Measurements from ENCODE around the gene RNF213. TPM values are rescaled to one million over a fixed set of nuclear protein-coding genes. Genes with fewer than 3 reads are reported as not detected.

The RNF213 gene
- polyA plus RNA-seq, result 10 to 100 TPM; 19.6 to 45.5 (median 24.7) TPM

GRCh38 chr17:80260791-80261158 is at the start of gene RNF213:
TSS of gene RNF213 (plus strand) at chr17:80260852. CDS start at chr17:80263682, 2,830 bp downstream.
- peak within 1 kb of the TSS; percentile 72 for H3K27ac ChIP-seq (ENCODE audit: low read depth, low read length)
- 0 to 1% (median 1%) methylated on average over 25 to 51 of the region's 54 CpGs for WGBS, 3 donors

GRCh38 chr17:80212109-80212508 is 48.5 kb upstream of the RNF213 start:
- WGBS, 3 donors, result 93% methylated on average over 22 of the region's 22 CpGs
- H3K27ac ChIP-seq (ENCODE audit: low read depth, low read length), result no peak overlapping the region

- WGBS, 3 donors, result 91 to 93% (median 91%) methylated on average over 12 of the region's 12 CpGs
- no peak overlapping the region for H3K27ac ChIP-seq (ENCODE audit: low read depth, low read length)
Observed at GRCh38 chr17:80212511-80212910, 48.1 kb upstream of the RNF213 start.

- H3K27ac ChIP-seq (ENCODE audit: low read depth, low read length), result no peak overlapping the region
- 62 to 88% (median 71%) methylated on average over 19 of the region's 19 CpGs for WGBS, 3 donors
Observed at GRCh38 chr17:80212962-80213642, 47.5 kb upstream of the RNF213 start.

GRCh38 chr17:80213643-80213975 is 47.0 kb upstream of the RNF213 start:
- H3K27ac ChIP-seq (ENCODE audit: low read depth, low read length), result no peak overlapping the region
- 95 to 97% (median 96%) methylated on average over 17 of the region's 17 CpGs for WGBS, 3 donors

- 91 to 93% (median 91%) methylated on average over 48 of the region's 48 CpGs for WGBS, 3 donors
- no peak overlapping the region for H3K27ac ChIP-seq (ENCODE audit: low read depth, low read length)
Observed at GRCh38 chr17:80214012-80214877, 46.4 kb upstream of the RNF213 start.

- no peak overlapping the region for H3K27ac ChIP-seq (ENCODE audit: low read depth, low read length)
Observed at GRCh38 chr17:80214878-80215210, 45.8 kb upstream of the RNF213 start.

GRCh38 chr17:80216473-80217456 is 43.9 kb upstream of the RNF213 start:
- no peak overlapping the region for H3K27ac ChIP-seq (ENCODE audit: low read depth, low read length)
- 94 to 97% (median 97%) methylated on average over 33 to 40 of the region's 40 CpGs for WGBS, 3 donors

More at GRCh38 chr17:80214878-80215210, 45.8 kb upstream of the RNF213 start:
- 92 to 94% (median 92%) methylated on average over 15 to 17 of the region's 17 CpGs for WGBS, 3 donors

GRCh38 chr17:80217703-80218362 is 42.8 kb upstream of the RNF213 start:
- 93 to 98% (median 96%) methylated on average over 13 of the region's 13 CpGs for WGBS, 3 donors

GRCh38 chr17:80218391-80218790 is 42.3 kb upstream of the RNF213 start:
- 85 to 90% (median 88%) methylated on average over 7 of the region's 7 CpGs for WGBS, 3 donors
- H3K27ac ChIP-seq (ENCODE audit: low read depth, low read length), result no peak overlapping the region

More at GRCh38 chr17:80217703-80218362, 42.8 kb upstream of the RNF213 start:
- no peak overlapping the region for H3K27ac ChIP-seq (ENCODE audit: low read depth, low read length)

GRCh38 chr17:80219013-80219762 is 41.5 kb upstream of the RNF213 start:
- 22 to 28% (median 24%) methylated on average over 15 of the region's 15 CpGs for whole genome bisulfite sequencing, 3 donors
- no peak overlapping the region for H3K27ac ChIP-seq (ENCODE audit: low read depth, low read length)

- WGBS, 3 donors, result 0 to 4% (median 2%) methylated on average over 4 to 5 of the region's 5 CpGs
- H3K27ac ChIP-seq (ENCODE audit: low read depth, low read length), result peak overlapping the region; percentile 13
Observed at GRCh38 chr17:80219763-80220053, 40.9 kb upstream of the RNF213 start.

GRCh38 chr17:80220054-80220735 is 40.5 kb upstream of the RNF213 start, which contains the start of the genes SGSH and SLC26A11:
TSS of gene SGSH (minus strand) at chr17:80220333. CDS start at chr17:80220313, 20 bp downstream.
TSS of gene SLC26A11 (plus strand) at chr17:80220427. CDS start at chr17:80221561, 1,134 bp downstream.
- WGBS, 3 donors, result 1% methylated on average over 38 to 77 of the region's 77 CpGs

GRCh38 chr17:80220736-80221215 is 39.9 kb upstream of the RNF213 start:
- 7 to 13% (median 8%) methylated on average over 38 to 41 of the region's 41 CpGs for WGBS, 3 donors

More at GRCh38 chr17:80220054-80220735, 40.5 kb upstream of the RNF213 start, which contains the start of the genes SGSH and SLC26A11:
- peak within 1 kb of the TSS; percentile 13 for H3K27ac ChIP-seq (ENCODE audit: low read depth, low read length)

GRCh38 chr17:80221351-80222105 is 39.1 kb upstream of the RNF213 start:
- H3K27ac ChIP-seq (ENCODE audit: low read depth, low read length), result no peak overlapping the region
- WGBS, 3 donors, result 80 to 84% (median 82%) methylated on average over 28 to 29 of the region's 29 CpGs

More at GRCh38 chr17:80220736-80221215, 39.9 kb upstream of the RNF213 start:
- H3K27ac ChIP-seq (ENCODE audit: low read depth, low read length), result no peak overlapping the region
